Esophagus muscularis mucosa (tissue), 4 donors: ENCODE results near the gene PLGRKT.

Experiments used
- CTCF ChIP-seq, 3 experiments: fragments of 200-600 bp in 2 of 3; fragments of 450-650 bp in 1 of 3; sonication (generic) in 2 of 3; IDR thresholded peaks; one replicate each; pipeline ENCODE4 v1.5.1; 2017 to 2019; ENCODE audit warnings: antibody characterized with exemption in 3 of 3, mild to moderate bottlenecking in 2 of 3, moderate library complexity in 1 of 3
- EP300 ChIP-seq: sonication (generic); formaldehyde crosslinking; IDR thresholded peaks from one replicate; pipeline ENCODE4 v1.6.1; 2017; ENCODE audit warnings: antibody characterized with exemption
- POLR2A ChIP-seq: fragments of 450-650 bp; IDR thresholded peaks from one replicate; pipeline ENCODE4 v1.6.1; 2017; ENCODE audit warnings: antibody characterized with exemption, moderate library complexity, mild to moderate bottlenecking, low read depth
- POLR2AphosphoS5 ChIP-seq, 2 donors: sonication (generic); formaldehyde crosslinking; IDR thresholded peaks; one replicate each; pipeline ENCODE4 v1.6.1; 2017; ENCODE audit warnings: antibody characterized with exemption in 2 of 2

GRCh38 chr9:5418481-5418880 lies 19.2 kb downstream of the PLGRKT start:
- TF ChIP-seq POLR2AphosphoS5 (IDR thresholded peaks at IDR 0.05): no peak
- TF ChIP-seq CTCF (IDR thresholded peaks at IDR 0.05): no peak
- no peak for TF ChIP-seq POLR2A
- TF ChIP-seq EP300: no peak
